CD14-positive monocyte (primary cell): Measurements from ENCODE around the gene TMEM247. TPM values are rescaled to one million over a fixed set of nuclear protein-coding genes. Genes with fewer than 3 reads are reported as not detected.

Experiments used
- DNase-seq, 3 donors: peaks; one replicate each; pipeline ENCODE4 v3.0.0-alpha.2; 2011 to 2022
- H2AFZ ChIP-seq: 2 replicates; pipeline ENCODE4 v1.6.0; 2012; ENCODE audit warnings: mild to moderate bottlenecking, low read depth, low read length, inconsistent platforms; ENCODE audit not compliant: insufficient read depth, poor library complexity, severe bottlenecking
- H3K27ac ChIP-seq, 2 donors: 1 replicate in 1 of 2; 2 replicates in 1 of 2; pipeline ENCODE4 v1.5.1; 2012 to 2013; ENCODE audit warnings: low read length in 2 of 2, control low read depth in 1 of 2, inconsistent platforms in 1 of 2, low read depth in 1 of 2, mild to moderate bottlenecking in 1 of 2
- H3K27me3 ChIP-seq, 2 donors: one replicate each; pipeline versions ENCODE4 v1.6.0 to v1.6.1; 2011 to 2013; ENCODE audit warnings: low read length in 2 of 2; ENCODE audit not compliant: control insufficient read depth in 2 of 2, insufficient read depth in 2 of 2
- H3K36me3 ChIP-seq, 2 donors: replicated peaks in 1 of 2; 1 replicate in 1 of 2; 2 replicates in 1 of 2; pipeline versions ENCODE4 v1.5.1 to v1.6.1; 2012 to 2013; ENCODE audit warnings: low read length in 2 of 2, control low read depth in 1 of 2, inconsistent platforms in 1 of 2, mild to moderate bottlenecking in 1 of 2; ENCODE audit not compliant: insufficient read depth in 2 of 2, control insufficient read depth in 1 of 2
- H3K4me1 ChIP-seq, 2 donors: 1 replicate in 1 of 2; 2 replicates in 1 of 2; pipeline versions ENCODE4 v1.5.1 to v1.6.1; 2012 to 2013; ENCODE audit warnings: low read length in 2 of 2, control low read depth in 1 of 2, inconsistent platforms in 1 of 2, mild to moderate bottlenecking in 1 of 2, moderate library complexity in 1 of 2; ENCODE audit not compliant: insufficient read depth in 2 of 2, control insufficient read depth in 1 of 2
- H3K4me2 ChIP-seq: replicated peaks from 2 replicates; pipeline ENCODE3; 2012; ENCODE audit warnings: low read length, moderate library complexity, mild to moderate bottlenecking; ENCODE audit not compliant: poor library complexity, severe bottlenecking; ENCODE audit errors: extremely low read depth
- H3K4me3 ChIP-seq, 3 experiments: fragments of 200-600 bp in 1 of 3; sonication (generic) in 1 of 3; replicated peaks in 1 of 3; 1 replicate in 2 of 3; 2 replicates in 1 of 3; pipeline ENCODE4 v1.5.1; 2011 to 2013; ENCODE audit warnings: low read length in 3 of 3, mild to moderate bottlenecking in 3 of 3, control low read depth in 2 of 3, low read depth in 2 of 3, inconsistent platforms in 1 of 3, moderate library complexity in 1 of 3
- H3K79me2 ChIP-seq: 2 replicates; pipeline ENCODE4 v1.6.0; 2012; ENCODE audit warnings: mild to moderate bottlenecking, control low read depth, inconsistent platforms, low read length, moderate library complexity; ENCODE audit not compliant: insufficient read depth
- H3K9ac ChIP-seq: 2 replicates; pipeline ENCODE4 v1.6.0; 2017; ENCODE audit warnings: low read length, mild to moderate bottlenecking; ENCODE audit not compliant: insufficient read depth, poor library complexity, severe bottlenecking
- H3K9me3 ChIP-seq, 2 donors: replicated peaks in 1 of 2; 1 replicate in 1 of 2; 2 replicates in 1 of 2; pipeline versions ENCODE4 v1.5.1 to v1.6.1; 2012 to 2013; ENCODE audit warnings: low read length in 2 of 2, control low read depth in 1 of 2; ENCODE audit not compliant: control insufficient read depth in 1 of 2, insufficient read depth in 1 of 2
- H4K20me1 ChIP-seq: 2 replicates; pipeline ENCODE4 v1.6.0; 2012; ENCODE audit warnings: mild to moderate bottlenecking, low read length, control low read depth, moderate library complexity; ENCODE audit not compliant: insufficient read depth
- H3K27ac Mint-ChIP-seq, 7 donors: one replicate each; pipeline ENCODE4 v1.8.0; 2020; ENCODE audit warnings: mild to moderate bottlenecking in 7 of 7, mixed read lengths in 7 of 7, moderate library complexity in 6 of 7, inconsistent platforms in 2 of 7
- H3K27me3 Mint-ChIP-seq, 3 donors: one replicate each; pipeline ENCODE4 v1.8.0; 2021 to 2022; ENCODE audit warnings: low read depth in 3 of 3, mild to moderate bottlenecking in 3 of 3, mixed read lengths in 3 of 3, moderate library complexity in 3 of 3, inconsistent platforms in 1 of 3
- H3K36me3 Mint-ChIP-seq, 2 donors: one replicate each; pipeline ENCODE4 v1.8.0; 2020; ENCODE audit warnings: mixed read lengths in 2 of 2, inconsistent platforms in 1 of 2, mild to moderate bottlenecking in 1 of 2
- H3K4me1 Mint-ChIP-seq: one replicate; pipeline ENCODE4 v1.8.0; 2020; ENCODE audit warnings: mild to moderate bottlenecking, mixed read lengths
- H3K4me3 Mint-ChIP-seq, 2 donors: one replicate each; pipeline ENCODE4 v1.8.0; 2020; ENCODE audit warnings: mild to moderate bottlenecking in 2 of 2, mixed read lengths in 2 of 2, moderate library complexity in 1 of 2
- H3K9me3 Mint-ChIP-seq, 7 donors: one replicate each; pipeline ENCODE4 v1.8.0; 2020 to 2022; ENCODE audit warnings: mixed read lengths in 7 of 7, mild to moderate bottlenecking in 6 of 7, moderate library complexity in 6 of 7, inconsistent platforms in 2 of 7
- CTCF ChIP-seq: fragments of 200-600 bp; IDR thresholded peaks from one replicate; pipeline ENCODE4 v1.8.0; 2022; ENCODE audit warnings: antibody characterized with exemption, mild to moderate bottlenecking
- WGBS: methylation state at CpG from one replicate; pipeline ENCODE4 v1.1.5; 2013; ENCODE audit warnings: missing lambda C conversion rate; ENCODE audit not compliant: insufficient coverage; 5-methylcytosine and 5-hydroxymethylcytosine counted together
- intact Hi-C, 2 donors: fragments of 100-400 bp; cut with micrococcal nuclease; formaldehyde crosslinking; loops; one replicate each; pipeline versions ENCODE4 v1.15.0 to v1.15.1; 2023
- polyA plus RNA-seq, 3 donors: library from polyadenylated mRNA; depleted of rRNA in 1 of 3; unstranded in 2 of 3; stranded (reverse) in 1 of 3; fragments of 300-500 nt in 2 of 3; fragments of >200 nt in 1 of 3; fragmentation: Illumina TruSeq in 2 of 3; gene quantifications; 1 replicate in 2 of 3; 2 replicates in 1 of 3; pipeline ENCODE4 v1.2.3, GENCODE V29; 2012 to 2021

Gene TMEM247
- polyA plus RNA-seq, 3 donors = not detected

- H3K27me3 ChIP-seq = no peaks in the 10 kb centered on the region
Observed at GRCh38 chr2:46508312-46508711, 28.9 kb downstream of the TMEM247 start.

GRCh38 chr2:46508759-46509158 is 29.4 kb downstream of the TMEM247 start:
- intact Hi-C loops = no loop called here
- Mint-ChIP-seq H3K36me3 (peaks cover 2 to 5% of the 10 kb centered on the region in 2 donors), H3K27ac (no peak overlapping the region), H3K27me3 (peaks cover 0 to 2% (median 0%) of the 10 kb centered on the region in 3 donors), H3K9me3 (peaks cover 0 to under 1% (median 0%) of the 10 kb centered on the region in 7 donors), H3K4me1 (peaks cover 22% of the 10 kb centered on the region), H3K4me3 (no peak overlapping the region)
- no peak for DNase-seq
- Histone ChIP-seq H3K79me2 (no peaks in the 10 kb centered on the region), H3K4me3 (no peak overlapping the region), H3K9me3 (no peaks in the 10 kb centered on the region), H2AFZ (no peak overlapping the region), H4K20me1 (no peaks in the 10 kb centered on the region), H3K27ac (no peak overlapping the region), H3K9ac (no peak overlapping the region), H3K36me3 (no peaks in the 10 kb centered on the region), H3K4me1 (peaks cover 17 to 19% of the 10 kb centered on the region in 2 donors), H3K4me2 (no peak overlapping the region), H3K27me3 (no peaks in the 10 kb centered on the region)
- WGBS = 95% methylated on average over 3 of the region's 3 CpGs
- TF ChIP-seq CTCF = no peak

More at GRCh38 chr2:46508312-46508711, 28.9 kb downstream of the TMEM247 start:
- Mint-ChIP-seq H3K27ac (no peak overlapping the region), H3K36me3 (peaks cover 2 to 5% of the 10 kb centered on the region in 2 donors), H3K9me3 (no peaks in the 10 kb centered on the region), H3K4me3 (no peak overlapping the region), H3K4me1 (peaks cover 22% of the 10 kb centered on the region), H3K27me3 (peaks cover 0 to 2% (median 0%) of the 10 kb centered on the region in 3 donors)
- H3K4me3 ChIP-seq = no peak overlapping the region
- TF ChIP-seq CTCF = no peak
- no peak overlapping the region for H2AFZ ChIP-seq
- H3K4me2 ChIP-seq = no peak overlapping the region
- no peaks in the 10 kb centered on the region for H3K9me3 ChIP-seq
- WGBS = 83% methylated on average over 1 of the region's 3 CpGs
- H3K27ac ChIP-seq = no peak overlapping the region
- H3K4me1 ChIP-seq = peaks cover 19 to 20% of the 10 kb centered on the region in 2 donors
- no peaks in the 10 kb centered on the region for H3K36me3 ChIP-seq
- H3K9ac ChIP-seq = no peak overlapping the region
- no peaks in the 10 kb centered on the region for H4K20me1 ChIP-seq
- no peak for DNase-seq
- no peaks in the 10 kb centered on the region for H3K79me2 ChIP-seq
- intact Hi-C loops = no loop called here
